Nasal cavity respiratory epithelium epithelial cell of viscerocranial mucosa (primary cell): ENCODE data around the gene CD163L1. TPM values are rescaled to one million over a fixed set of nuclear protein-coding genes. Genes with fewer than 3 reads are reported as not detected.

Experiments
- total RNA-seq: library from RNA; depleted of rRNA; stranded (reverse); fragments of >200 nt; gene quantifications from 2 replicates; pipeline ENCODE4 v1.2.3, GENCODE V29; 2014

The CD163L1 gene
- under 0.01 and 0.14 TPM in 2 replicates for total RNA-seq

GRCh38 chr12:7444076-7444475 lies at the start of gene CD163L1:
Gene CD163L1 (minus strand): TSS chr12:7444153. CDS start chr12:7444127, 26 bp downstream.

Other genes with a start within 250 kb of the CD163L1 start
- not detected in 2 replicates for gene ACSM4, start 140.1 kb downstream of the CD163L1 start, total RNA-seq
- not detected in 2 replicates for gene CD163, start 59.6 kb upstream of the CD163L1 start, total RNA-seq
- gene APOBEC1, start 221.8 kb upstream of the CD163L1 start, total RNA-seq, result not detected in 2 replicates